Cardiac septum (tissue), 1 donor: Measurements from ENCODE around the gene CPZ. TPM values are rescaled to one million over a fixed set of nuclear protein-coding genes. Genes with fewer than 3 reads are reported as not detected.

Source experiments
- DNase-seq: peaks from one replicate; pipeline ENCODE4 v3.0.0-alpha.2; 2020; ENCODE audit warnings: low spot score
- intact Hi-C: fragments of 100-400 bp; cut with DNase I; formaldehyde crosslinking; loops from one replicate; pipeline ENCODE4 v1.14.0; 2022
- total RNA-seq: library from RNA; stranded (reverse); fragmentation: NEBNext Ultra II Directional; extraction: Animal tissue kit (Norgen Biotek cat#: 25700); gene quantifications from one replicate; pipeline ENCODE4 v1.2.1, GENCODE V29; 2021
- donor health status: DM: no; HTN: no; CAD: no.

Gene CPZ
- total RNA-seq, 1 donor from 2014 or later = 0.30 TPM

- no peak for DNase-seq
- intact Hi-C loops = loop anchor here (5.0 kb wide), 1 partner anchor 349 kb away; no protein-coding TSS in a partner anchor
These were observed 1.5 kb upstream of the CPZ start for GRCh38 chr4:8591114-8591513.

GRCh38 chr4:8591626-8592365, 769 bp upstream of the CPZ start:
- intact Hi-C loops = loop anchor here (5.0 kb wide), 1 partner anchor 349 kb away; no protein-coding TSS in a partner anchor
- no peak for DNase-seq

- no peak for DNase-seq
- intact Hi-C loops = loop anchor here (1.0 to 5.0 kb wide), 2 partner anchors 124 to 351 kb away; no protein-coding TSS in a partner anchor
These were observed 915 bp downstream of the CPZ start for GRCh38 chr4:8593264-8594096.

GRCh38 chr4:8594097-8595038, 1.8 kb downstream of the CPZ start:
- intact Hi-C loops = loop anchor here (5.0 kb wide), 1 partner anchor 352 kb away; no protein-coding TSS in a partner anchor
- DNase-seq = no peak

- no peak for DNase-seq
- intact Hi-C loops = no loop called here
These were observed 2.9 kb downstream of the CPZ start for GRCh38 chr4:8595237-8596087.

GRCh38 chr4:8596891-8597290, 4.3 kb downstream of the CPZ start:
- intact Hi-C loops = no loop called here
- DNase-seq = no peak

GRCh38 chr4:8597319-8597718, 4.8 kb downstream of the CPZ start:
- intact Hi-C loops = no loop called here
- DNase-seq = no peak

GRCh38 chr4:8597791-8598190, 5.2 kb downstream of the CPZ start:
- no peak for DNase-seq
- intact Hi-C loops = no loop called here

- no peak for DNase-seq
- intact Hi-C loops = no loop called here
These were observed 6.0 kb downstream of the CPZ start for GRCh38 chr4:8598391-8599090.

- DNase-seq = no peak
- intact Hi-C loops = no loop called here
These were observed 6.5 kb downstream of the CPZ start for GRCh38 chr4:8599091-8599460.

GRCh38 chr4:8599657-8600056, 7.1 kb downstream of the CPZ start:
- intact Hi-C loops = loop anchor here (10.0 kb wide), 2 partner anchors 285 to 315 kb away; no protein-coding TSS in a partner anchor
- no peak for DNase-seq

GRCh38 chr4:8600266-8600665, 7.7 kb downstream of the CPZ start:
- no peak for DNase-seq
- intact Hi-C loops = loop anchor here (10.0 kb wide), 2 partner anchors 285 to 315 kb away; no protein-coding TSS in a partner anchor

GRCh38 chr4:8600686-8601085, 8.1 kb downstream of the CPZ start:
- intact Hi-C loops = loop anchor here (10.0 kb wide), 2 partner anchors 284 to 314 kb away; no protein-coding TSS in a partner anchor
- DNase-seq = no peak

GRCh38 chr4:8601086-8601485, 8.5 kb downstream of the CPZ start:
- intact Hi-C loops = loop anchor here (10.0 kb wide), 2 partner anchors 284 to 314 kb away; no protein-coding TSS in a partner anchor
- no peak for DNase-seq

- intact Hi-C loops = loop anchor here (10.0 kb wide), 2 partner anchors 283 to 313 kb away; no protein-coding TSS in a partner anchor
These were observed 9.0 kb downstream of the CPZ start for GRCh38 chr4:8601556-8601955.

GRCh38 chr4:8602686-8603430, 10.3 kb downstream of the CPZ start:
- no peak for DNase-seq
- intact Hi-C loops = loop anchor here (10.0 kb wide), 2 partner anchors 282 to 312 kb away; no protein-coding TSS in a partner anchor

More at GRCh38 chr4:8601556-8601955, 9.0 kb downstream of the CPZ start:
- no peak for DNase-seq

GRCh38 chr4:8603931-8604330, 11.4 kb downstream of the CPZ start:
- no peak for DNase-seq
- intact Hi-C loops = loop anchor here (10.0 kb wide), 2 partner anchors 281 to 311 kb away; no protein-coding TSS in a partner anchor
